Measurements from ENCODE around the gene CDKN2B. TPM values are rescaled to one million over a fixed set of nuclear protein-coding genes. Genes with fewer than 3 reads are reported as not detected.

CDKN2B gene
- total and polyA plus RNA-seq, 2 of the 13 experiments (the other 11 are each of a cell fraction or from before 2014, with no cell fraction given), result 1.4 to 1.5 TPM

GRCh38 chr9:22008717-22009505 is at the start of gene CDKN2B (continued):
- TF ChIP-seq MTF2 (CRISPR knock-in tag; IDR thresholded peaks at IDR 0.05; ENCODE audit: borderline replicate concordance), result no peak
- no peak for TF ChIP-seq IKZF1 (IDR thresholded peaks at IDR 0.05)
- TF ChIP-seq ESRRA (CRISPR knock-in tag; IDR thresholded peaks at IDR 0.05; ENCODE audit: low read depth), result no peak
- no peak for TF ChIP-seq ZBTB26 (CRISPR knock-in tag; IDR thresholded peaks at IDR 0.05; ENCODE audit: borderline replicate concordance)
- TF ChIP-seq, protein P1, sequence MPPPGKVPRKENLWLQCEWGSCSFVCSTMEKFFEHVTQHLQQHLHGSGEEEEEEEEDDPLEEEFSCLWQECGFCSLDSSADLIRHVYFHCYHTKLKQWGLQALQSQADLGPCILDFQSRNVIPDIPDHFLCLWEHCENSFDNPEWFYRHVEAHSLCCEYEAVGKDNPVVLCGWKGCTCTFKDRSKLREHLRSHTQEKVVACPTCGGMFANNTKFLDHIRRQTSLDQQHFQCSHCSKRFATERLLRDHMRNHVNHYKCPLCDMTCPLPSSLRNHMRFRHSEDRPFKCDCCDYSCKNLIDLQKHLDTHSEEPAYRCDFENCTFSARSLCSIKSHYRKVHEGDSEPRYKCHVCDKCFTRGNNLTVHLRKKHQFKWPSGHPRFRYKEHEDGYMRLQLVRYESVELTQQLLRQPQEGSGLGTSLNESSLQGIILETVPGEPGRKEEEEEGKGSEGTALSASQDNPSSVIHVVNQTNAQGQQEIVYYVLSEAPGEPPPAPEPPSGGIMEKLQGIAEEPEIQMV (CRISPR knock-in tag; IDR thresholded peaks at IDR 0.05; ENCODE audit: low read depth), result no peak
- peak; percentile 42; the same call in 1 of the 2 replicates for TF ChIP-seq SP5 (CRISPR knock-in tag; IDR thresholded peaks at IDR 0.05; ENCODE audit: borderline replicate concordance, low read depth)
- no peak for TF ChIP-seq ZBTB2 (CRISPR knock-in tag; IDR thresholded peaks at IDR 0.05; ENCODE audit: low read depth)
- TF ChIP-seq ZNF761 (CRISPR knock-in tag; conservative IDR thresholded peaks at IDR 0.05), result 0 out of 2 replicates have a peak, but pooled peaks have one; percentile 13
- TF ChIP-seq, protein P2, sequence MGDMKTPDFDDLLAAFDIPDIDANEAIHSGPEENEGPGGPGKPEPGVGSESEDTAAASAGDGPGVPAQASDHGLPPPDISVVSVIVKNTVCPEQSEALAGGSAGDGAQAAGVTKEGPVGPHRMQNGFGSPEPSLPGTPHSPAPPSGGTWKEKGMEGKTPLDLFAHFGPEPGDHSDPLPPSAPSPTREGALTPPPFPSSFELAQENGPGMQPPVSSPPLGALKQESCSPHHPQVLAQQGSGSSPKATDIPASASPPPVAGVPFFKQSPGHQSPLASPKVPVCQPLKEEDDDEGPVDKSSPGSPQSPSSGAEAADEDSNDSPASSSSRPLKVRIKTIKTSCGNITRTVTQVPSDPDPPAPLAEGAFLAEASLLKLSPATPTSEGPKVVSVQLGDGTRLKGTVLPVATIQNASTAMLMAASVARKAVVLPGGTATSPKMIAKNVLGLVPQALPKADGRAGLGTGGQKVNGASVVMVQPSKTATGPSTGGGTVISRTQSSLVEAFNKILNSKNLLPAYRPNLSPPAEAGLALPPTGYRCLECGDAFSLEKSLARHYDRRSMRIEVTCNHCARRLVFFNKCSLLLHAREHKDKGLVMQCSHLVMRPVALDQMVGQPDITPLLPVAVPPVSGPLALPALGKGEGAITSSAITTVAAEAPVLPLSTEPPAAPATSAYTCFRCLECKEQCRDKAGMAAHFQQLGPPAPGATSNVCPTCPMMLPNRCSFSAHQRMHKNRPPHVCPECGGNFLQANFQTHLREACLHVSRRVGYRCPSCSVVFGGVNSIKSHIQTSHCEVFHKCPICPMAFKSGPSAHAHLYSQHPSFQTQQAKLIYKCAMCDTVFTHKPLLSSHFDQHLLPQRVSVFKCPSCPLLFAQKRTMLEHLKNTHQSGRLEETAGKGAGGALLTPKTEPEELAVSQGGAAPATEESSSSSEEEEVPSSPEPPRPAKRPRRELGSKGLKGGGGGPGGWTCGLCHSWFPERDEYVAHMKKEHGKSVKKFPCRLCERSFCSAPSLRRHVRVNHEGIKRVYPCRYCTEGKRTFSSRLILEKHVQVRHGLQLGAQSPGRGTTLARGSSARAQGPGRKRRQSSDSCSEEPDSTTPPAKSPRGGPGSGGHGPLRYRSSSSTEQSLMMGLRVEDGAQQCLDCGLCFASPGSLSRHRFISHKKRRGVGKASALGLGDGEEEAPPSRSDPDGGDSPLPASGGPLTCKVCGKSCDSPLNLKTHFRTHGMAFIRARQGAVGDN (CRISPR knock-in tag; IDR thresholded peaks at IDR 0.05), result peak; percentile 87
- 0 out of 2 replicates have a peak, but pooled peaks have one; percentile 15 for TF ChIP-seq ZNF772 (CRISPR knock-in tag; IDR thresholded peaks at IDR 0.05)
- no peak for TF ChIP-seq KLF9 (CRISPR knock-in tag; IDR thresholded peaks at IDR 0.05; ENCODE audit: low read depth)
- no peak for TF ChIP-seq PREB (CRISPR knock-in tag; IDR thresholded peaks at IDR 0.05)
- TF ChIP-seq FOXC1 (CRISPR knock-in tag; IDR thresholded peaks at IDR 0.05; ENCODE audit: borderline replicate concordance), result 0 out of 2 replicates have a peak, but pooled peaks have one; percentile 18
- no peak for TF ChIP-seq ARNT (IDR thresholded peaks at IDR 0.05)
- TF ChIP-seq HDAC6 (IDR thresholded peaks at IDR 0.05; ENCODE audit: low read depth, low read length), result no peak
- 0 out of 2 replicates have a peak, but pooled peaks have one; percentile 36 for TF ChIP-seq ZNF333 (CRISPR knock-in tag; IDR thresholded peaks at IDR 0.05; ENCODE audit: borderline replicate concordance)
- TF ChIP-seq ZNF883 (CRISPR knock-in tag; IDR thresholded peaks at IDR 0.05; ENCODE audit: not compliant biosample characterization), result peak; percentile 43
- no peak for TF ChIP-seq E2F5 (CRISPR knock-in tag; conservative IDR thresholded peaks at IDR 0.05)
